ENCODE measurements around the gene ZNF556.

DNA sequence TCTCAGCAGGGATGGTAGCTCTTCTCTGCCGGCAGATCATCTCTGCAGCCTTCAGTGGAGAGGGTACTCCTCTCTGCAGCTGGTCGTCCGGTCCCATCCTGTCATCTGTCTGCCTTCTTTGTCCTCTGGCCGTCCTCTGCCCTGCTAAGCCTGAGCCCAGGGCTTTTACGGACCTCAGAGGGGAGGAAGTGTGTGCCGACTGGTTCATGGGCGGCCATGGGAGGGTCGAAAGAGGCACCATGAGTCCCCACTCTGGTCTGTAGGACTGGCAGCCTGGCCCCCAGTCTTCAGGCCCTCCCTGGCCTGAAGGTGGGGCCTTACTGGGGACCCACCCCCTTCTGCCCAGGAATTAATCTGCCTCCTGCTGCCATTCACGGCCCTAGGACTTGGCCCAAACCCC, 43.5 kb upstream of the ZNF556 start:
- TF ChIP-seq EZH2 (IDR thresholded peaks at IDR 0.05; ENCODE audit: low read length) (no peak), CTCF (optimal IDR thresholded peaks at IDR 0.05 in 1 of 3, IDR thresholded peaks at IDR 0.05 in 1 of 3, conservative IDR thresholded peaks at IDR 0.05 in 1 of 3; ENCODE audit: extremely low read depth in 1 of 3, insufficient read depth in 2 of 3, low read length in 3 of 3) (no peak)
